DND-41 (cell line): ENCODE measurements around the gene SMYD5.
"Not testable (repeated sequence)": the region's sequence is repeated elsewhere in the genome, so short reads cannot be mapped to it uniquely, and the experiment has no call there.

Experiments
- ATAC-seq: fragments of 200-7000 bp; cut with Tn5 transposase; 3 replicates; pipeline ENCODE4 v1.9.1; 2021; ENCODE audit warnings: low read depth; ENCODE audit not compliant: insufficient read depth
- DNase-seq: peaks from one replicate; pipeline ENCODE4 v3.0.0-alpha.2; 2020
- H2AFZ ChIP-seq: 2 replicates; pipeline ENCODE4 v1.6.0; 2012; ENCODE audit warnings: low read depth, low read length
- H3K27ac ChIP-seq: 2 replicates; pipeline ENCODE4 v1.5.1; 2012; ENCODE audit warnings: low read length, inconsistent platforms
- H3K27me3 ChIP-seq: fragments of 200-600 bp; sonication (generic); 2 replicates; pipeline ENCODE4 v1.6.0; 2012; ENCODE audit warnings: low read length, mild to moderate bottlenecking, inconsistent platforms; ENCODE audit not compliant: insufficient read depth, poor library complexity
- H3K36me3 ChIP-seq: 2 replicates; pipeline ENCODE4 v1.5.1; 2012; ENCODE audit warnings: low read length, inconsistent platforms; ENCODE audit not compliant: insufficient read depth
- H3K4me1 ChIP-seq: 2 replicates; pipeline ENCODE4 v1.5.1; 2012; ENCODE audit warnings: mild to moderate bottlenecking, low read length; ENCODE audit not compliant: insufficient read depth
- H3K4me2 ChIP-seq: 2 replicates; pipeline ENCODE4 v1.6.0; 2012; ENCODE audit warnings: mild to moderate bottlenecking, moderate library complexity, low read length, inconsistent platforms; ENCODE audit not compliant: insufficient read depth
- H3K4me3 ChIP-seq, 2 experiments: fragments of 200-600 bp in 1 of 2; shearing (Covaris generic) in 1 of 2; 2 replicates each; pipeline ENCODE4 v1.5.1; 2012 to 2016; ENCODE audit warnings: inconsistent platforms in 2 of 2, low read length in 2 of 2, mild to moderate bottlenecking in 2 of 2, low read depth in 1 of 2, moderate library complexity in 1 of 2
- H3K79me2 ChIP-seq: 2 replicates; pipeline ENCODE4 v1.6.0; 2012; ENCODE audit warnings: low read length, inconsistent platforms; ENCODE audit not compliant: insufficient read depth
- H3K9ac ChIP-seq: 2 replicates; pipeline ENCODE4 v1.6.0; 2012; ENCODE audit warnings: low read depth, mild to moderate bottlenecking, inconsistent platforms, low read length, moderate library complexity
- H3K9me3 ChIP-seq: 2 replicates; pipeline ENCODE4 v1.5.1; 2012; ENCODE audit warnings: low read length, moderate library complexity, mild to moderate bottlenecking, inconsistent platforms; ENCODE audit not compliant: insufficient read depth, severe bottlenecking
- H4K20me1 ChIP-seq: 2 replicates; pipeline ENCODE4 v1.6.0; 2012; ENCODE audit warnings: low read length; ENCODE audit not compliant: insufficient read depth
- EZH2 ChIP-seq: IDR thresholded peaks from 3 replicates; pipeline ENCODE4 v1.6.1; 2012; ENCODE audit warnings: borderline replicate concordance, low read depth, mild to moderate bottlenecking, moderate library complexity, low read length, inconsistent platforms; ENCODE audit not compliant: severe bottlenecking
- TF ChIP-seq, protein P1 (sequence below): IDR thresholded peaks from 2 replicates; pipeline ENCODE4 v1.5.1; 2012; ENCODE audit warnings: borderline replicate concordance, low read length, moderate library complexity, mild to moderate bottlenecking; ENCODE audit not compliant: poor library complexity, severe bottlenecking; ENCODE audit errors: extremely low read depth

The SMYD5 gene

DNA sequence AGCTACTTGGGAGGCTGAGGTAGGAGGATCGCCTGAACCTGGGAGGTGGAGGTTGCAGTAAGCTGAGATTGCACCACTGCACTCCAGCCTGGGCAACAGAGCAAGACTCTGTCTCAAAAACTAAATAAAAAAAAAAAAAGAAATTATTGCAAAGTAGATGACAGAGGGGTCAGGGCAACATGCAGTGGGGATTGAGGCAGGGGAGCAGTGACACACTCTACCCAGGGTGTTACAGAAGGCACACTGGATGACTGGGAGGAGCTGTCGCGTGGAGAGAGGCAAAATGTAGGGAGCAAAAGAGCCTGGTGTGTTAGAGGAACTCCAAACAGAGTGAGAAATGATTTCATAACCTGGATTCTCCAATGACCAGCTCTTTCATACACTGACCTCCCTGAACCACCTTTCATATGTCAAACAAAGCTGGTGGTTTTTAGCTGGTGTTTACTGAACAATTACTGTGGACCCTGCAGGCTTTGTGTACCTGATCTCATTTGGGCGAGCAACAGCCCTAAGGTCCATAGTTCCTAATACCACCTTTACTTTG is 48.1 kb downstream of the SMYD5 start:
- no peak overlapping the region for H3K4me2 ChIP-seq
- H3K79me2 ChIP-seq, result peaks cover 5% of the 10 kb centered on the region
- no peaks in the 10 kb centered on the region for H3K9me3 ChIP-seq
- H3K4me1 ChIP-seq, result no peaks in the 10 kb centered on the region
- H4K20me1 ChIP-seq, result peaks cover 27% of the 10 kb centered on the region
- H3K36me3 ChIP-seq, result peaks cover 85% of the 10 kb centered on the region
- TF ChIP-seq, protein P1, sequence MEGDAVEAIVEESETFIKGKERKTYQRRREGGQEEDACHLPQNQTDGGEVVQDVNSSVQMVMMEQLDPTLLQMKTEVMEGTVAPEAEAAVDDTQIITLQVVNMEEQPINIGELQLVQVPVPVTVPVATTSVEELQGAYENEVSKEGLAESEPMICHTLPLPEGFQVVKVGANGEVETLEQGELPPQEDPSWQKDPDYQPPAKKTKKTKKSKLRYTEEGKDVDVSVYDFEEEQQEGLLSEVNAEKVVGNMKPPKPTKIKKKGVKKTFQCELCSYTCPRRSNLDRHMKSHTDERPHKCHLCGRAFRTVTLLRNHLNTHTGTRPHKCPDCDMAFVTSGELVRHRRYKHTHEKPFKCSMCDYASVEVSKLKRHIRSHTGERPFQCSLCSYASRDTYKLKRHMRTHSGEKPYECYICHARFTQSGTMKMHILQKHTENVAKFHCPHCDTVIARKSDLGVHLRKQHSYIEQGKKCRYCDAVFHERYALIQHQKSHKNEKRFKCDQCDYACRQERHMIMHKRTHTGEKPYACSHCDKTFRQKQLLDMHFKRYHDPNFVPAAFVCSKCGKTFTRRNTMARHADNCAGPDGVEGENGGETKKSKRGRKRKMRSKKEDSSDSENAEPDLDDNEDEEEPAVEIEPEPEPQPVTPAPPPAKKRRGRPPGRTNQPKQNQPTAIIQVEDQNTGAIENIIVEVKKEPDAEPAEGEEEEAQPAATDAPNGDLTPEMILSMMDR, result no peak
- TF ChIP-seq EZH2, result no peak
- H3K27ac ChIP-seq, result no peak overlapping the region
- ATAC-seq, result no peak
- H3K9ac ChIP-seq, result no peak overlapping the region
- no peaks in the 10 kb centered on the region for H3K27me3 ChIP-seq
- no peak for DNase-seq
- H3K4me3 ChIP-seq, result no peak overlapping the region
- no peak overlapping the region for H2AFZ ChIP-seq

DNA sequence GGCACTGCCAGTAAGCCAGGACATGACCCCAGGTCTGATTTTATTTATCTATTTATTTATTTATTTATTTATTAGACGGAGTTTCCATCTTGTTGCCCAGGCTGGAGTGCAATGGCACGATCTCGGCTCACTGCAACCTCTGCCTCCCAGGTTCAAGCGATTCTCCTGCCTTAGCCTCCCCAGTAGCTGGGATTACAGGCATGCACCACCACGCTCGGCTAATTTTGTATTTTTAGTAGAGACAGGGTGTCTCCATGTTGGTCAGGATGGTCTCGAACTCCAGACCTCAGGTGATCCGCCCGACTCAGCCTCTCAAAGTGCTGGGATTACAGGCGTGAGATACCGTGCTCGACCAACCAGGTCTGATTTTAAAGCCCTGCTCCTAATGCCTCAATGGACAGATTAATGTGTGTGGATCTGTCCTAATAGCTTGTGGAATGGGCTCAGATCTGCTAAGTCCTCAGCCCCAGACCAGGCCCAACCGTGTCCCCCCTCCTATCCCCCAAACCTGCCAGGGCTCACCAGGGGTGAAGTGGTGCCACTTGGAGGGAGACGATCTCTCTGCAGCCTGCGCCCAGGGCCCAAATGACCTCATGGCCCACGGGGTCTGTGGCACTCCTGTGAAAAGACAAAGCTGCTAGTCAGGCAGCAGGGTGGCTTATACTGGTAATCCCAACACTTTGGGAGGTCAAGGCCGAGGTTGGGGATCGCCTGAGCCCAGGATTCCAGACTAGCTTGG is 48.8 kb downstream of the SMYD5 start:
- H2AFZ ChIP-seq, H3K9ac ChIP-seq, DNase-seq, H3K4me2 ChIP-seq, H3K27ac ChIP-seq, H3K9me3 ChIP-seq, H3K4me3 ChIP-seq, H3K27me3 ChIP-seq, ATAC-seq, H3K4me1 ChIP-seq: not testable (repeated sequence)
- H4K20me1 ChIP-seq, result peaks cover 30% of the 10 kb centered on the region
- peaks cover 89% of the 10 kb centered on the region for H3K36me3 ChIP-seq
- H3K79me2 ChIP-seq, result peaks cover 12% of the 10 kb centered on the region

DNA sequence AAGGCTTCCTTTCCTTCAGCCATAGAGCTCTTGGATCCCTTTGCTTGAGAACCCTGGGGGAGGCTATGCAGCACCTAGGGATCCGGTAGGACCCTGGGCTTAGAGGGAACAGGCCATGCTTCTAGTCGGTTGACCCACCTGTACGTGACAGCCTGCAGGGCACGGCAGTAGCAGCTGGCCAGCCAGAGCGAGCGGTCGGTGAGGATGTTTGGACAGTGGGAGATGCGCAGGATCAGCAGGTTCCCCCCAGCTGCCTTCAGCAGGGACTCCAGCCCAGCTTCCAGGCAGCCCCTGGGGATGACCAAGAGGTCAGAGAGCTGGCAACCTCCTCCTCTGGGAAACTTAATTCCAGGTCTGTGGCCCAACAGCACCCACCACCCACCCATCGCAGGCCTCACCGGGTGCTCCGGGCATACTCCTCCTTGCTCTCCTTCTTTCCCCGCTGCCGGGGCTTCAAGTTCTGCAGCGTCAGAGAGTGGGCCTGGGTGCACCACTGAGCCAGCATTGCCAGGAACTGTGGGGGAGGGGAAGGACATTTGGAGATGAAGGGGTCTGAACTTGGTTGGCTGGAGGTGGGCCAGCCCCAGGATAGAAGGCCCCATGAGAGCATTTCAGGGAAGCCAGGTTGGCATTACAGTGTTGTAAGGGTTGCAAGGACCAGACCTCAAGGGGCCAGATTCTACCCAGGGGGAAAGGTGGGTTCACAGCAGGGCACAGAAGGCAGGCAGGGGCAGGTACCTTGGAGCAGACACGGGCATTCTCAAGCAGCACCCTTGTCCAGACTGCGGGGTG is 49.7 kb downstream of the SMYD5 start:
- H3K4me3 ChIP-seq, result no peak overlapping the region
- TF ChIP-seq EZH2, result no peak
- TF ChIP-seq, protein P1, result no peak
- no peak overlapping the region for H3K4me2 ChIP-seq
- H3K4me1 ChIP-seq, result no peaks in the 10 kb centered on the region
- H3K79me2 ChIP-seq, result peaks cover 12% of the 10 kb centered on the region
- H3K9ac ChIP-seq, result no peak overlapping the region
- peaks cover 89% of the 10 kb centered on the region for H3K36me3 ChIP-seq
- no peaks in the 10 kb centered on the region for H3K27me3 ChIP-seq
- DNase-seq (no peak), ATAC-seq (no peak)
- H3K27ac ChIP-seq, result no peak overlapping the region
- peaks cover 36% of the 10 kb centered on the region for H4K20me1 ChIP-seq
- no peaks in the 10 kb centered on the region for H3K9me3 ChIP-seq
- H2AFZ ChIP-seq, result no peak overlapping the region

DNA sequence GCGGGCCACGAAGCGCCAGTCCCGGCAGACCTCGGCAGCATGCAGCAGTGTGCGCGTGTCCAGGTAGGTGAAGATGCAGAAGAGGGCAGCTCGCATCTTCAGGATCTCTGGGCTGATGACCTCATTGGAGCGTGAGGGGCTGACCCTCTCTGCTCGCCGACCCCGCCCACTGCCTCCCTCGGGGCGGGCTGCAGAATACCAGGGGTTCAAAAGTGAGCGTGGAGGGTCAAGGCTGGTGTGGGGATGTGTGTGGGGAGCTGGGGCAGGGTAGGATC is 50.2 kb downstream of the SMYD5 start:
- Histone ChIP-seq H3K4me1 (no peaks in the 10 kb centered on the region), H4K20me1 (peaks cover 36% of the 10 kb centered on the region), H3K36me3 (peaks cover 88% of the 10 kb centered on the region), H3K27ac (no peak overlapping the region), H3K4me3 (no peak overlapping the region), H3K9ac (no peak overlapping the region), H3K9me3 (no peaks in the 10 kb centered on the region), H2AFZ (no peak overlapping the region), H3K79me2 (peaks cover 12% of the 10 kb centered on the region), H3K27me3 (no peaks in the 10 kb centered on the region), H3K4me2 (no peak overlapping the region)
- no peak for TF ChIP-seq EZH2
- TF ChIP-seq, protein P1, result no peak
- no peak for ATAC-seq
- DNase-seq, result no peak
